ENCODE results near the gene GMPPA.

The GMPPA gene

DNA sequence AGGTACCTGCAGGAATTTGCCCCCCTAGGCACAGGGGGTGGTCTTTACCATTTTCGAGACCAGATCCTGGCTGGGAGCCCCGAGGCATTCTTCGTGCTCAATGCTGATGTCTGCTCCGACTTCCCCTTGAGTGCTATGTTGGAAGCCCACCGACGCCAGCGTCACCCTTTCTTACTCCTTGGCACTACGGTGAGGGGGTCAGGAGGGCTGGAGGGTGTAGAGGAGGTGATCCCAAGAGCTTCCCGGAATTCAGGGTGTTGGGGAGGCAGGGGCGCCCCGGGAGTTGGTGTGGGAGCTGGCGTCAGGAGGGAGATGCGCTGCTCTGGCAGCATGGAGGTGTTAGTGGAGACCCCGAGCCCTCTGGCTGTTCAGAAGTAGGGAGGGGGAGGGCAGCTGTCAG, 3.2 kb downstream of the GMPPA start:
- Histone ChIP-seq H3K27me3 (ENCODE audit: insufficient read depth, insufficient read length) (peaks cover 18% of the 10 kb centered on the region), H3K4me1 (ENCODE audit: insufficient read depth, insufficient read length) (peaks cover 27% of the 10 kb centered on the region), H3K36me3 (ENCODE audit: insufficient read depth, insufficient read length, low read length) (peaks cover 46% of the 10 kb centered on the region), H3K4me3 (ENCODE audit: insufficient read length, low read depth) (no peak overlapping the region), H3K9me3 (ENCODE audit: insufficient read depth, low read length) (no peaks in the 10 kb centered on the region), H3K9ac (ENCODE audit: insufficient read length, low read depth) (no peak overlapping the region)
- TF ChIP-seq YY1 (IDR thresholded peaks at IDR 0.05; ENCODE audit: insufficient read depth, insufficient read length) (no peak), ZNF274 (IDR thresholded peaks at IDR 0.05; ENCODE audit: low read depth, low read length) (no peak), SUZ12 (IDR thresholded peaks at IDR 0.05; ENCODE audit: extremely low read depth, insufficient read depth, insufficient read length) (no peak)
- DNase-seq (ENCODE audit: low read depth, low spot score) = no peak

DNA sequence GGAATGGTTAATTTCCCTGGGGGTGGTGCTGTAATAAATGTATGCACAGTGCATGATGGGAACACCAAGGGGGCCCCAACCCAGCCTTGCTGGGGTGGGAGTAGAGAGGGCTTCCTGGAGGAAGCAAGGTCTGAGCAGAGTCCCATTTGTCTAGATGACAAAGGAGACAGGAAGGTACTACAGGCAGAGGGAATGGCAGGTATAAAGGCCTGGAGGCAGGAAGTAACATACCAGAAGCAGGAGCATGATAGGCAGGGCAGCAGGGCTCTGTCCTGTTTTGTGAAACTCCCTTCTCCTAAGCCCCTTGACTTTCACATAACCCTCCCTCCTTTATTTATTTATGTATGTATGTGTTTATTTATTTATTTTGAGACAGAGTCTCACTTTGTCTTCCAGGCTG, 3.9 kb downstream of the GMPPA start:
- Histone ChIP-seq H3K36me3 (ENCODE audit: insufficient read depth, insufficient read length, low read length) (peaks cover 51% of the 10 kb centered on the region), H3K9me3 (ENCODE audit: insufficient read depth, low read length) (no peaks in the 10 kb centered on the region), H3K9ac (ENCODE audit: insufficient read length, low read depth) (no peak overlapping the region), H3K4me1 (ENCODE audit: insufficient read depth, insufficient read length) (peaks cover 27% of the 10 kb centered on the region), H3K4me3 (ENCODE audit: insufficient read length, low read depth) (no peak overlapping the region), H3K27me3 (ENCODE audit: insufficient read depth, insufficient read length) (peaks cover 10% of the 10 kb centered on the region)
- TF ChIP-seq ZNF274 (IDR thresholded peaks at IDR 0.05; ENCODE audit: low read depth, low read length) = no peak
- no peak for TF ChIP-seq SUZ12 (IDR thresholded peaks at IDR 0.05; ENCODE audit: extremely low read depth, insufficient read depth, insufficient read length)
- TF ChIP-seq YY1 (IDR thresholded peaks at IDR 0.05; ENCODE audit: insufficient read depth, insufficient read length) = no peak
- no peak for DNase-seq (ENCODE audit: low read depth, low spot score)

DNA sequence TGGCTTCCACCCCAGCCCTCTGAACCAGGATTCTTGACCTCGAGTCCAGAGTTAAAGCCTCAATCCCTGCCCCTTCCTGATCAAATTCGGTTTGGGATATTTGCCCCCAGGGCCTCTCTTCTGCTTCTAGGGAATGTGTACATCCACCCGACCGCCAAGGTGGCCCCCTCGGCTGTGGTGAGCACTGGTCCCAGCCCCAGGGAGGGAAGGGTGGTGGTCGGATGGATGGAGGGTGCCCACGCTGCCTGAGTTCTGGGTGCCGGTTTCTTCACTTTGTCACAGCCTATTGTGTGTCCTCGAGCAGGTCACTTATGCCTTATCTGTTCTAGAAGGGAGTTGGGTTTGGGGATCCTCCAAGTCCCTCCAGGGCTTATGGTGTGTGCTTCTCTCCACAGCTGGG, 6.9 kb downstream of the GMPPA start:
- peaks cover 58% of the 10 kb centered on the region for H3K36me3 ChIP-seq (ENCODE audit: insufficient read depth, insufficient read length, low read length)
- H3K9me3 ChIP-seq (ENCODE audit: insufficient read depth, low read length) = no peaks in the 10 kb centered on the region
- no peak for DNase-seq (ENCODE audit: low read depth, low spot score)
- no peak overlapping the region for H3K9ac ChIP-seq (ENCODE audit: insufficient read length, low read depth)
- H3K4me3 ChIP-seq (ENCODE audit: insufficient read length, low read depth) = no peak overlapping the region
- H3K4me1 ChIP-seq (ENCODE audit: insufficient read depth, insufficient read length) = peaks cover 31% of the 10 kb centered on the region
- H3K27me3 ChIP-seq (ENCODE audit: insufficient read depth, insufficient read length) = peaks cover 4% of the 10 kb centered on the region
- TF ChIP-seq ZNF274 (IDR thresholded peaks at IDR 0.05; ENCODE audit: low read depth, low read length) (no peak), YY1 (IDR thresholded peaks at IDR 0.05; ENCODE audit: insufficient read depth, insufficient read length) (no peak), SUZ12 (IDR thresholded peaks at IDR 0.05; ENCODE audit: extremely low read depth, insufficient read depth, insufficient read length) (no peak)

DNA sequence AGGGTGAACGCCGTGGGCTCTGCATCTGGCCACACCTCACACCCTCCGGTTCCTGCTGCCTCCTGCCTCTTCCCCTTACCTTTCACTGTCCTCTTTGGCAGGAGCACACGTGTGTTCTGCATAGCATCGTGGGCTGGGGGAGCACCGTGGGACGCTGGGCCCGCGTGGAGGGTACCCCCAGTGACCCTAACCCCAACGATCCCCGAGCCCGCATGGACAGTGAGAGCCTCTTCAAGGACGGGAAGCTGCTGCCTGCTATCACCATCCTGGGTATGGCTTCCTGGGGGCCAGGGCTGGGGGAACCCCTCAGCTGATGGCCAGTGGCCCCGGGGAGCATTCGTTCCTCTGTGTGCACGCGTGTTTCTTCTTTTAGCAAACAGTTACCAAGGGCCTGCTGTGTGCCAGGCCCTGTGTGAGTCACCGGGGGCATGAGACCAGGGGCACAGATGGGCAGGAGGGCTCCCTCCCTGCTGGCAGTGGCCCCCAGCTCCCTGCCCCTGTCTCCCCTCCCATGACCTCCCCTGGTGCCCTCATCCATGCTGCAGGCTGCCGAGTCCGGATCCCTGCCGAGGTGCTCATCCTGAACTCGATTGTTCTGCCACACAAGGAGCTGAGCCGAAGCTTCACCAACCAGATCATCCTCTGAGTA, 7.6 kb downstream of the GMPPA start:
- Histone ChIP-seq H3K36me3 (ENCODE audit: insufficient read depth, insufficient read length, low read length) (peaks cover 58% of the 10 kb centered on the region), H3K4me1 (ENCODE audit: insufficient read depth, insufficient read length) (peaks cover 32% of the 10 kb centered on the region), H3K9me3 (ENCODE audit: insufficient read depth, low read length) (no peaks in the 10 kb centered on the region), H3K9ac (ENCODE audit: insufficient read length, low read depth) (peak overlapping the region; percentile 54), H3K27me3 (ENCODE audit: insufficient read depth, insufficient read length) (peaks cover 4% of the 10 kb centered on the region), H3K4me3 (ENCODE audit: insufficient read length, low read depth) (no peak overlapping the region)
- no peak for DNase-seq (ENCODE audit: low read depth, low spot score)
- no peak for TF ChIP-seq ZNF274 (IDR thresholded peaks at IDR 0.05; ENCODE audit: low read depth, low read length)
- no peak for TF ChIP-seq SUZ12 (IDR thresholded peaks at IDR 0.05; ENCODE audit: extremely low read depth, insufficient read depth, insufficient read length)

DNA sequence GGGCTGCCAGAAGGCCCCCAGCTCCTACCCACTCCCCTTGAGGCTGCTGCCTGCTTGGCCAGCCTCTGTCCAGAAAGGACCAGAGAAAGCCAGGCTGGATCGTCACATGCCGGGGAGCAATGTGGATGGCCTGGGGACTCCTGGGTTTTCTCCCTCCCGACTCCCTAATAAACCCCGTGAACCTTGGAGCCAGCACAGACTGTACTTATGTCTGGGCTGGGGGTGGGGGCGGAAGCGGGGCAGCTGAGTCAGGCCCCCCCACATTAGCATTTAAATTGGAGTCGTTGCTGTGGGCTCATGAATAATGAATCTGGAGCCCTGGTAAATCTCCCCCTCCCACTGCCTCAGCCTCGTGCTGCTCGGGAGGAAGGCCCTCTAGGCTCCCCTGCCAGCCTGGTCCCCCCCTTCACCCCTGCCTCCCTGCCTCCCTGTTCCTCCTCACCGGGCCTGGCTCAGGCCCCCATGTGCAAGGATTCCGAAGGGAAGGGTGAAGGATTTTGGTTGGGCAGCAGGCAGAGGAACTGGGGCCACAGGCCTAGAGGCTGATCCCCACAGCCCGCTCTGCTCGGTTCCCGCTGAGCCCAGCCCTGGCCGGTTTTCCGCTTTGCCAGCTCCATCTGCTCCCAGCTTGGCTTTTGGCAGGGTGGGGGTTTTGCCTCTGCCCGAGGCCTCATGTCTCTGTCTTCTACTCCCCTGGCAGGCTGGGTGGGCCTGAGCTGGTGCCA, 8.3 kb downstream of the GMPPA start:
- Histone ChIP-seq H3K4me3 (ENCODE audit: insufficient read length, low read depth) (no peak overlapping the region), H3K9ac (ENCODE audit: insufficient read length, low read depth) (peak overlapping the region; percentile 75), H3K4me1 (ENCODE audit: insufficient read depth, insufficient read length) (peaks cover 28% of the 10 kb centered on the region), H3K36me3 (ENCODE audit: insufficient read depth, insufficient read length, low read length) (peaks cover 56% of the 10 kb centered on the region), H3K27me3 (ENCODE audit: insufficient read depth, insufficient read length) (peaks cover 7% of the 10 kb centered on the region), H3K9me3 (ENCODE audit: insufficient read depth, low read length) (no peaks in the 10 kb centered on the region)
- TF ChIP-seq ZNF274 (IDR thresholded peaks at IDR 0.05; ENCODE audit: low read depth, low read length) = no peak
- DNase-seq (ENCODE audit: low read depth, low spot score) = no peak

DNA sequence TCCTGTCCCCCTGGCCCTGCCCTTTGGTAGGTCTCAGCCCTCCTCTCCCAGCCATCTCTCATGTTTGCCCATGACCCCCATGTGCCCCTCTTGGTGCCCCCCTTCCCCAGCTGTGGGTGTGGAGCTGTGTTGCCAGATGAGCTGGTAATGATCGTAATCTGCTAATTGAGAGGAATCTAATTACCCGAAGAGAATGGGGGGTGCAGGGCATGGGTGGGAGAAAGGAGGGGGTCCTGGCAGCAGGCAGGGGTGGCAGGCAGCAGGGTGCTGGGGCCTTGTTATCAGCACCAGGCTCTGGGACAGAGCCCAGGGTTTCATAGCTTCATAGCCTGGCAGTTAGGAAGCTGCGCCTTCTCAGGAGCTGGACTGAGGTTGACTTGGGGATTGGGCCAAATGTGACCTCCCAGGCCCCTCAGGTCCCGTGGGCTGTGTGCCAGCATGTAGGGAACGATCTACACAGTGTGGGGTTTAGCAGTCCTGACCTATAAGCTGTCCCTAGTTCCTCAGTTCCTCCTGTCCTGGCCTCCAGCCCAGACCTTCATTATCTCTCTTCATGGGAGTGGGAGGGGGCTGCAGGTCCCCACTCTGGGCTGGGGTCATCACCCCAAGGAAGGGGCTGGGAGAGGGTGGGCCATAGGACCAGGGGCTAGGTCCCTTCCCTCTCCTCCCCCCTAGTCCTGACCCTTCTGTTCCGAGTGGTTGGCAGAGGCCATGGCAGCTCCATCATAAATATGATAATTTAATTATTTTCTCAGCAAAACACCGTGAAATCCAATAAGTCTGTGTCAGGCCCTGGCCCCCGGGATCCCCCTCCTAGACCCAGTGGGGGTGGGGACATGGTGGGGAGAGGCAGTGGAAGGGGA, 9.1 kb downstream of the GMPPA start:
- H3K9me3 ChIP-seq (ENCODE audit: insufficient read depth, low read length) = no peaks in the 10 kb centered on the region
- H3K27me3 ChIP-seq (ENCODE audit: insufficient read depth, insufficient read length) = peaks cover 16% of the 10 kb centered on the region
- H3K36me3 ChIP-seq (ENCODE audit: insufficient read depth, insufficient read length, low read length) = peaks cover 48% of the 10 kb centered on the region
- H3K9ac ChIP-seq (ENCODE audit: insufficient read length, low read depth) = peak overlapping the region; percentile 75
- no peak for TF ChIP-seq YY1 (IDR thresholded peaks at IDR 0.05; ENCODE audit: insufficient read depth, insufficient read length)
- TF ChIP-seq ZNF274 (IDR thresholded peaks at IDR 0.05; ENCODE audit: low read depth, low read length) = no peak
- TF ChIP-seq SUZ12 (IDR thresholded peaks at IDR 0.05; ENCODE audit: extremely low read depth, insufficient read depth, insufficient read length) = no peak
- no peak for DNase-seq (ENCODE audit: low read depth, low spot score)
- no peak overlapping the region for H3K4me3 ChIP-seq (ENCODE audit: insufficient read length, low read depth)
- peaks cover 30% of the 10 kb centered on the region for H3K4me1 ChIP-seq (ENCODE audit: insufficient read depth, insufficient read length)

DNA sequence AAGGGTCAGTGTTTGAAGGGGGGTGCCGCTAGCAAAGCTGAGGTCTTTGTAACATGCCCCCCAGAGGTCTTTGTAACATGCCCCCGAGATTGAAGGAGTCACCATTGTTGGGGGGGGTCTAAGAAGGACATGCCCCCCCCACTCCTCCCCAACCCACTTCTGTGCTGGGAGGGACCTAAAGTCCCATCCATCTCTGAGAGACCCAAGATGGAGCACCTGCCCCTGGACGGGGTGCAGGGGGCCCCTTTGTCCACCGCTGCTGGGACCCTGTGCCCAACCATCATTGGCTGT, 9.7 kb downstream of the GMPPA start:
- H3K27me3 ChIP-seq (ENCODE audit: insufficient read depth, insufficient read length) = peaks cover 22% of the 10 kb centered on the region
- H3K4me1 ChIP-seq (ENCODE audit: insufficient read depth, insufficient read length) = peaks cover 36% of the 10 kb centered on the region
- no peaks in the 10 kb centered on the region for H3K9me3 ChIP-seq (ENCODE audit: insufficient read depth, low read length)
- peaks cover 46% of the 10 kb centered on the region for H3K36me3 ChIP-seq (ENCODE audit: insufficient read depth, insufficient read length, low read length)
- DNase-seq (ENCODE audit: low read depth, low spot score) = no peak
- H3K9ac ChIP-seq (ENCODE audit: insufficient read length, low read depth) = no peak overlapping the region
- no peak overlapping the region for H3K4me3 ChIP-seq (ENCODE audit: insufficient read length, low read depth)
- TF ChIP-seq SUZ12 (IDR thresholded peaks at IDR 0.05; ENCODE audit: extremely low read depth, insufficient read depth, insufficient read length) (no peak), ZNF274 (IDR thresholded peaks at IDR 0.05; ENCODE audit: low read depth, low read length) (no peak), YY1 (IDR thresholded peaks at IDR 0.05; ENCODE audit: insufficient read depth, insufficient read length) (no peak)
